Lung (tissue), 12 donors: ENCODE measurements around the gene CLEC11A. TPM values are rescaled to one million over a fixed set of nuclear protein-coding genes. Genes with fewer than 3 reads are reported as not detected.

ENCODE experiments used
- ATAC-seq: fragments of 200-7000 bp; cut with Tn5 transposase; one replicate; pipeline ENCODE4 v1.9.1; 2020; ENCODE audit warnings: moderate number of reproducible peaks; ENCODE audit not compliant: insufficient read depth, low FRiP score
- DNase-seq, 3 donors: peaks; one replicate each; pipeline ENCODE4 v3.0.0-alpha.2; 2013 to 2017
- H3K27ac ChIP-seq, 2 donors: one replicate each; pipeline ENCODE4 v1.5.1; 2013; ENCODE audit warnings: mild to moderate bottlenecking in 2 of 2, moderate library complexity in 2 of 2, control low read depth in 1 of 2, inconsistent platforms in 1 of 2, low read depth in 1 of 2, low read length in 1 of 2
- H3K27me3 ChIP-seq, 3 donors: one replicate each; pipeline ENCODE4 v1.5.1; 2013; ENCODE audit warnings: low read length in 2 of 3; ENCODE audit not compliant: control insufficient read depth in 3 of 3, insufficient read depth in 3 of 3
- H3K36me3 ChIP-seq, 4 donors: one replicate each; pipeline ENCODE4 v1.5.1; 2013; ENCODE audit warnings: low read length in 4 of 4, mild to moderate bottlenecking in 1 of 4, moderate library complexity in 1 of 4; ENCODE audit not compliant: control insufficient read depth in 4 of 4, insufficient read depth in 4 of 4
- H3K4me1 ChIP-seq, 5 donors: one replicate each; pipeline ENCODE4 v1.5.1; 2013; ENCODE audit warnings: low read length in 5 of 5, mild to moderate bottlenecking in 2 of 5, moderate library complexity in 1 of 5; ENCODE audit not compliant: control insufficient read depth in 5 of 5, insufficient read depth in 5 of 5
- H3K4me3 ChIP-seq: one replicate; pipeline ENCODE4 v1.5.1; 2013; ENCODE audit warnings: mild to moderate bottlenecking, control low read depth, moderate library complexity
- H3K9ac ChIP-seq, 2 donors: one replicate each; pipeline ENCODE4 v1.5.1; 2013; ENCODE audit warnings: low read length in 2 of 2, control low read depth in 1 of 2; ENCODE audit not compliant: insufficient read depth in 1 of 2
- H3K9me3 ChIP-seq, 4 donors: one replicate each; pipeline ENCODE4 v1.5.1; 2013; ENCODE audit warnings: low read length in 3 of 4, mild to moderate bottlenecking in 1 of 4, moderate library complexity in 1 of 4; ENCODE audit not compliant: control insufficient read depth in 4 of 4, insufficient read depth in 3 of 4
- CTCF ChIP-seq: IDR thresholded peaks from 2 replicates; pipeline ENCODE4 v1.5.1; 2012; ENCODE audit warnings: mild to moderate bottlenecking; ENCODE audit errors: control extremely low read depth, extremely low read depth
- WGBS, 2 donors: extraction: QIAGEN DNeasy Blood & Tissue Kit; methylation state at CpG; one replicate each; pipeline ENCODE4 v1.1.7; 2013; 5-methylcytosine and 5-hydroxymethylcytosine counted together
- polyA plus RNA-seq, 2 donors: library from polyadenylated mRNA; stranded (reverse); fragments of 200-250 nt; gene quantifications; one replicate each; pipeline ENCODE4 v1.2.1, GENCODE V29; 2013
- total RNA-seq, 2 donors: library from RNA; depleted of rRNA in 1 of 2; stranded (reverse); fragments of >200 nt in 1 of 2; gene quantifications; one replicate each; pipeline ENCODE4 v1.2.1, GENCODE V29; 2014 to 2021
- donor health status: control.
- donor health status: control.
- donor health status: Bipolar disorder and iron deficiency.
- donor health status: healthy.
- donor health status: DM: yes; HTN: yes; CAD: no.

The CLEC11A gene
- total and polyA plus RNA-seq, 4 donors = 7.7 to 24.6 (median 11.1) TPM

- H3K9ac ChIP-seq = no peak overlapping the region
- peaks cover 0 to 29% (median 0%) of the 10 kb centered on the region in 3 donors for H3K27me3 ChIP-seq
- no peak overlapping the region for H3K27ac ChIP-seq
- DNase-seq (no peak), ATAC-seq (no peak)
- H3K4me3 ChIP-seq = no peak overlapping the region
- 74 to 86% methylated on average over 10 of the region's 10 CpGs for WGBS, 2 donors
- peaks cover 0 to 8% (median 0%) of the 10 kb centered on the region in 4 donors for H3K9me3 ChIP-seq
- TF ChIP-seq CTCF = no peak
- peaks cover 0 to 34% (median 10%) of the 10 kb centered on the region in 5 donors for H3K4me1 ChIP-seq
- peaks cover 0 to 8% (median 4%) of the 10 kb centered on the region in 4 donors for H3K36me3 ChIP-seq
These were observed 1.6 kb upstream of the CLEC11A start for GRCh38 chr19:50721441-50722137.

- peak overlapping the region in 1 of 2 donors; percentile 67 for H3K9ac ChIP-seq
- no peak for TF ChIP-seq CTCF
- WGBS, 2 donors = 45 to 49% methylated on average over 15 of the region's 15 CpGs
- peaks cover 0 to 25% (median 2%) of the 10 kb centered on the region in 3 donors for H3K27me3 ChIP-seq
- H3K36me3 ChIP-seq = peaks cover 0 to 12% (median 6%) of the 10 kb centered on the region in 4 donors
- DNase-seq = peak in 2 of 3 donors; percentile 38 to 70
- H3K4me3 ChIP-seq = no peak overlapping the region
- ATAC-seq = no peak
- peaks cover 0 to 3% (median 0%) of the 10 kb centered on the region in 4 donors for H3K9me3 ChIP-seq
- H3K4me1 ChIP-seq = peaks cover 0 to 34% (median 10%) of the 10 kb centered on the region in 5 donors
- H3K27ac ChIP-seq = no peak overlapping the region
These were observed 757 bp upstream of the CLEC11A start for GRCh38 chr19:50722201-50723013.

- Histone ChIP-seq H3K27me3 (peaks cover 0 to 22% (median 5%) of the 10 kb centered on the region in 3 donors), H3K9me3 (peaks cover 0 to 3% (median 0%) of the 10 kb centered on the region in 4 donors), H3K27ac (no peak overlapping the region), H3K4me1 (peaks cover 0 to 39% (median 12%) of the 10 kb centered on the region in 5 donors), H3K4me3 (no peak overlapping the region), H3K36me3 (peaks cover 0 to 12% (median 6%) of the 10 kb centered on the region in 4 donors), H3K9ac (peak overlapping the region; percentile 17 to 67)
- DNase-seq (peak in 2 of 3 donors; percentile 15 to 44), ATAC-seq (no peak)
- no peak for TF ChIP-seq CTCF
- WGBS, 2 donors = 2 to 5% methylated on average over 30 to 31 of the region's 31 CpGs
These were observed 764 bp downstream of the CLEC11A start for GRCh38 chr19:50723735-50724521.
